HepG2 (cell line): Measurements from ENCODE around the gene CAMK1D.

Experiments used
- AKAP8 ChIP-seq: sonication (generic); formaldehyde crosslinking; IDR thresholded peaks from 2 replicates; pipeline ENCODE4 v1.5.1; 2020; ENCODE audit warnings: mild to moderate bottlenecking, missing genetic modification reagents
- KAT2B ChIP-seq: fragments of 150-350 bp; IDR thresholded peaks from 2 replicates; pipeline ENCODE4 v1.6.1; 2014; ENCODE audit warnings: low read depth, low read length, borderline replicate concordance
- SNAPC2 ChIP-seq: sonication (generic); formaldehyde crosslinking; IDR thresholded peaks from 2 replicates; pipeline ENCODE4 v1.8.1; 2022; ENCODE audit warnings: mild to moderate bottlenecking, missing genetic modification reagents
- TOE1 ChIP-seq: sonication (generic); formaldehyde crosslinking; IDR thresholded peaks from 2 replicates; pipeline ENCODE4 v1.4.0; 2020; ENCODE audit warnings: mild to moderate bottlenecking, missing genetic modification reagents
- ZNF30 ChIP-seq: sonication (generic); formaldehyde crosslinking; IDR thresholded peaks from 2 replicates; pipeline ENCODE4 v1.5.0; 2020; ENCODE audit warnings: mild to moderate bottlenecking, missing genetic modification reagents
- ZNF564 ChIP-seq: sonication (generic); formaldehyde crosslinking; IDR thresholded peaks from 2 replicates; pipeline ENCODE4 v1.8.1; 2023; ENCODE audit warnings: mild to moderate bottlenecking, missing genetic modification reagents
- ZNF629 ChIP-seq: sonication (generic); formaldehyde crosslinking; conservative IDR thresholded peaks from 2 replicates; pipeline ENCODE4 v1.5.0; 2020; ENCODE audit warnings: missing genetic modification reagents
- ZNF639 ChIP-seq: conservative IDR thresholded peaks from 2 replicates; pipeline ENCODE4 v1.6.1; 2018; ENCODE audit warnings: missing genetic modification reagents

DNA sequence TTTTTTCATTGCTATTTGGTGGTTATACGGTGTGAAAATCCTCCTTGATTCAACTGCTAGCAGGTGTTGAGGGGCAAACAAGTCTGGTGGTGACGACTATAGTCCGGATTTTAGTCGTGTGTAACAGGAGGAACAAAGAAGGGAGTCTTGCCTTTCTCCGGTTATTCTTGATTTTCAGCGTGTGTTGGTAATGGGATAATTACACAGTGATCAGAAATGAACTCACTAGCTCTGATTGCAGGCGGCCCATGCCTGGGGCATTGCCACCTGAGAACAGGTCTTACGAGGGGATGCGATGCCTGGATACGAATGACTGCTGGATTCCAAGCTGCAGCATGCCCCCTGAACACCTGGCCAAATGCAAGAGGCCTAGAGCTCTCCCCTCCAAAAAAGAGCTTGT, 72.8 kb downstream of the CAMK1D start:
- TF ChIP-seq ZNF564 (CRISPR knock-in tag), result no peak
- TF ChIP-seq TOE1, result no peak
- TF ChIP-seq ZNF639 (CRISPR knock-in tag), result no peak
- TF ChIP-seq AKAP8 (CRISPR knock-in tag), result no peak
- no peak for TF ChIP-seq KAT2B
- no peak for TF ChIP-seq ZNF629 (CRISPR knock-in tag)
- no peak for TF ChIP-seq SNAPC2 (CRISPR knock-in tag)
- no peak for TF ChIP-seq ZNF30 (CRISPR knock-in tag)
